GM12874 (cell line): ENCODE measurements around the gene FURIN.

ENCODE experiments used
- TF ChIP-seq, protein P1 (sequence below): IDR thresholded peaks from 2 replicates; pipeline ENCODE4 v1.5.1; 2011; ENCODE audit warnings: low read depth, mild to moderate bottlenecking, control low read depth, low read length, moderate library complexity; ENCODE audit not compliant: insufficient read depth

FURIN gene

DNA sequence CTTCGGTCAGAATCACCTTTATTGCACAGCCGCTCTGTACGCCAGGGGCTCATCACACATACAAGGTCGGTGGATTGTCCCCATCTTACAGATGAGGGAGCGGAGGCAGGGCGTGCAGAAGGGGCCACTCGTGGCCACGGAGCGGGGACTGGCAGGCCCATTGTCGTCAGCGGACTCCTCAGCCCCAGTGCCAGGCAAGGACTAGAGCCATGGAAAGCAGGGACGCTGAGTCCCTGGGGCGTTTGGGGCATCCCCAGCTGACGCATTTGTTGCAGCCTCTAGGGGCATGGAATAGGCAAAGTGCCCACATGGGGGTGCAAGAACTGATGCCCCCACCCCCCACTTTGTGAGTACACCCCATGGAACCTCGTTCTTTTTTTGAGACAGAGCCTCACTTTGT lies 29.8 kb upstream of the FURIN start:
- TF ChIP-seq, protein P1, sequence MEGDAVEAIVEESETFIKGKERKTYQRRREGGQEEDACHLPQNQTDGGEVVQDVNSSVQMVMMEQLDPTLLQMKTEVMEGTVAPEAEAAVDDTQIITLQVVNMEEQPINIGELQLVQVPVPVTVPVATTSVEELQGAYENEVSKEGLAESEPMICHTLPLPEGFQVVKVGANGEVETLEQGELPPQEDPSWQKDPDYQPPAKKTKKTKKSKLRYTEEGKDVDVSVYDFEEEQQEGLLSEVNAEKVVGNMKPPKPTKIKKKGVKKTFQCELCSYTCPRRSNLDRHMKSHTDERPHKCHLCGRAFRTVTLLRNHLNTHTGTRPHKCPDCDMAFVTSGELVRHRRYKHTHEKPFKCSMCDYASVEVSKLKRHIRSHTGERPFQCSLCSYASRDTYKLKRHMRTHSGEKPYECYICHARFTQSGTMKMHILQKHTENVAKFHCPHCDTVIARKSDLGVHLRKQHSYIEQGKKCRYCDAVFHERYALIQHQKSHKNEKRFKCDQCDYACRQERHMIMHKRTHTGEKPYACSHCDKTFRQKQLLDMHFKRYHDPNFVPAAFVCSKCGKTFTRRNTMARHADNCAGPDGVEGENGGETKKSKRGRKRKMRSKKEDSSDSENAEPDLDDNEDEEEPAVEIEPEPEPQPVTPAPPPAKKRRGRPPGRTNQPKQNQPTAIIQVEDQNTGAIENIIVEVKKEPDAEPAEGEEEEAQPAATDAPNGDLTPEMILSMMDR: 0 out of 2 replicates have a peak, but pooled peaks have one; percentile 7

DNA sequence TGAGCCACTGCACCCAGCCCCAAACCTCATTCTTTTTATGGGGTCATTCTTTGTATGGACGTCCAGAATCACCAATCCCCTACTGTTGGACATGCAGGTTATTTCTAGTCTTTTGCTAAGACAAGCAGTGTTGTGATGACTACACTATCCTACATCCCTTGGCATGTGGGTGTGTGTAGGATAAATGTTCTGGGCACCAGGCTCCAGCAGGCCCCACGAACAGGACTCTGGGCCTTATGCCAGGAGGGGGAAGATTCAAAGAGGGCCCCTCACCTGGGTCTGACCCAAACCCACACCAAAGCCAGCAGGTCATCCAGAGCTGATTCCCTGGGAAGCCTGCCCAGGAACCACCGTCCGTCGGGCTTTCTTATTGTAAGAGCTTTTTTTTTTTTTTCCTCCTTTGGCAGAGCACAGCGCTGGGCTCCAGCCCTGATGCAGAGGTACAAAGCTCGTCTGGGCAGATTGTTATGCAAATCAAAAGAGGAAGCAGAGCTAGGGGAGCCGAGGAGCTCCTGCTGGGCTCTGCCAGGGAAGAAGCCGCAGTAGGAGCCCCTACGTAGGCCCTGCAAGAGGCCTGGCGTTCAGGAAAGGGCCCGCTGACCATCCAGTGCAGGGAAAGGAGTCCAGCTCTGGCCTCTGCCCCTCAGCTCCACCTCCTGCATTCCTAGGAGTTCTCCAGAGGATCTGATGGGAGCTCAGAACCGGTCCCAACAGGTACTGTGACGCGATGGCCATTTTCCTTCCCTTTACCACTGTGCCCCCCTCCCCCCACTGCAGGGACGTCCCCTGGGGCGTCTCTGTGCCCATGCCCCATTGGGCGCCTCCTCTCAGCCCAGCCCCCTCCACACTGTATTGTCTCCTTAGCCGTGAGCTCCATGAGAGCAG lies 29.0 kb upstream of the FURIN start:
- TF ChIP-seq, protein P1: no peak

DNA sequence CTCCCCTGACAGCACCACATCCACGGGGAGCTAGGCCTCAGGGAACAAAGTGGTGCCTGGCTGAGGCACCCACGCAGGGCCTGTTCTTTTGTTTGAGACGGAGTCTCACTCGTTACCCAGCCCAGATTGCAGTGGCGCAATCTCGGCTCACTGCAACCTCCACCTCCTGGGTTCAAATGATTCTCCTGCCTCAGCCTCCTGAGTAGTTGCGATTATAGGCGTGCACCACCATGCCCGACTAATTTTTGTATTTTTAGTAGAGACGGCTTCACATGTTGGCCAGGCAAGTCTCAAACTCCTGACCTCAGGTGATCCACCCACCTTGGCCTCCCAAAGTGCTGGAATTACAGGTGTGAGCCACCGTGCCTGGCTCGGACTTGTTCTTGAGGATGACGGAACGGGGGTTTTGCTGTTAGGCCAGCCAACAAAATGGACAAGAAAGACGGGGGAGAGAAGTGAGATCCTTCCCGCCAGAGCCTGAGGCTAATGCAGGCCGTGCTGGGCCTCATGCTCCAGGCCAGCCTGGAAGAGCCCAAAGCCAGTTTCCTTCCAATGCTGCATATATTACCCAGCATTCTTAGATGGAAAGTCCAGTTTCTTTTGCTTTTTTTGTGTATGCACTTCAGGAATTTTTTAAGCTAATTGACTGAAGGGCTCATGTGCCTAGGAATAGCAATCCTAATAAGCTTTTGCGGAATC lies 28.1 kb upstream of the FURIN start:
- TF ChIP-seq, protein P1: no peak

DNA sequence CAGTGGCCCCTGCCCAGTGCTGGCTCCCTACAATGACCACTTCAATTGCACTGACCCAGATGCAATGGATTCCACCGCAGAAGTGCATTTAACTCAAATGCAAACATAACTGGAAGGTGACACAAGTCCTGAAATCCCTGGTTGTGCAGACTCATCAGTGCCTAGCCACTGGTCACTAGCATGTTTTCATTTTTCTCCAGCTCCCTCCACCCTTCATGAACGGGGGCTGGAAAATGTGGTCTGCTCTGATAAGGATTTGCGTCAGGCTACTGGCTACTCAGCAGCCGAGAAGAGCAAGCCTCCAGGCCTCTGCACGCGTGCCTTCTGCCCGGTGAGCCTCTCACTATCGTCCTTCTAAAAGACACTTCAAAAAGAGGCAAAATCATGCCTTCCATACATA lies 27.4 kb upstream of the FURIN start:
- TF ChIP-seq, protein P1: no peak

DNA sequence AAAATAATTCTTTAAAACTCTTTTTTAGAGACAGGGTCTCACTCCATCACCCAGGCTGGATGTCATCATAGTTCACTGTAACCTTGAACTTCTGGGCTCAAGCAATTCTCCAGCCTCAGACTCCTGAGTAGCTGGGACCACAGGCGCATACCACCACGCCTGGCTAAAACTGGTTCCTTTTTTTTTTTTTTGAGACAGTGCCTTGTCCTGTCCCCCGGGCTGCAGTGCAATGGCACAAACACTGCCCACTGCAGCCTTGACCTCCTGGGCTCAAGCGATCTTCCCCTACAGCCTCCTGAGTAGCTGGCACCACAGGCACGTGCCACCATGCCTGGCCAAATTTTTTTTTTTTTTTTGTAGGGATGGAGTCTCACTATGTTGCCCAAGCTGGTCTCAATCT lies 23.7 kb upstream of the FURIN start:
- TF ChIP-seq, protein P1: no peak

DNA sequence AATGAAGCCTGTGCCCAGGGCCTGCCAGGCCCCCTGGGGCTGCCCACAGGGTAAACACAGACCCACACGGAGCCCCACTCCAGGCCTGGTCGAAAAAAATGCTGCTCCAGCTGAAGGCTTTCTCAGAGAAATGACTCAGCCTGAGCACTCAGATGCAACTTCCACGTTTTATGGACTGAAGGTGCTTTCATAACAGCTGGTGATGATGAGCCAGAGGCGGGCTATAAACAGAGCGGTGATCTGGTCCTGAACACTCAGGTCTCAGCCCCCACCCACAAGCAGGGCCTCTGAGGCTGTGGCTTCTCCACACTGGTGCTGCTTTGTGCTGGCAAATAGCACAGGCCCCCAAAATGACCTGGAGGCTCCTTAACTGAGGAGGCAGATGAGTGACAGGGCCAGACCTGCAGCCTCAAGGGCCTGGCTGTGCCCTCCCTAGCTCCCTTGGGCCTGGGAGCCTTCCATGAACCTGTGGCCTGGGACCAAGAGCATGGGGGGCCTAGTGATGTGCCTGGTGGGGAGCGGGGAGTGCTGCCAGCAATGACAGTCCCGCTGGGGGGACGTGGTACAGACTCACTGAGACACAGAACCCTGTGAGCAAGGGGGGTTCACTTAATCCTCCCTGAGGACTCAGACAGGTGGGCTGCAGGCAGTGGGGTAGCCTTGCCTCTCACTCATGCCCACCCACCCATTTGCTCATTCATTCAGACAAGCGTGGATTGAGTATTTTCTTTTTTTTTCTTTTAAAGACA lies 23.0 kb upstream of the FURIN start:
- TF ChIP-seq, protein P1: no peak

DNA sequence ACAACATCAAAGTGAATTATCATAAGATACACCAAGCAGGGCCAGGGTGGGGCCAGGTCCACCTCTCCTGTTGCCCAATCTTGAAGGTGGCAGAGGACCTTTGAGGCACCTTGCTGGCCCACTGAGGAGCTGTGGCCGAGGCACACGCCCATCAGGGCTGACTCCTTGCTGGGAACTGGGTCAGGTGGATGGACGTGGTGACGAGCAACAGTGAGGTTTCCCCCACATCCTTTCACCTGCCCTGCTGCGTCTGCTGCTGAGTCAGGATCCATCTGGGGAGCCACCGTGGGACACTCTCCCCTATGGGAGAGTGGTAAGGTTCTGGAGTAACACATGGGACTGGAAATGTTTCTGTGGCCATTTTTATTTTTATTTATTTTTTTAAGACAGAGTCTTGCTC lies 17.3 kb upstream of the FURIN start:
- TF ChIP-seq, protein P1: no peak
